Keratinocyte (primary cell): ENCODE results near the gene JAG2. TPM values are rescaled to one million over a fixed set of nuclear protein-coding genes. Genes with fewer than 3 reads are reported as not detected.

Source experiments
- DNase-seq: peaks from one replicate; pipeline ENCODE4 v3.0.0-alpha.2; 2011; ENCODE audit warnings: low read depth, missing footprints, low spot score
- FAIRE-seq: peaks from 2 replicates; lab custom pipeline; 2011; peaks lifted over from hg19 to GRCh38; lab: Jason Lieb, UNC
- H2AFZ ChIP-seq: 2 replicates; pipeline ENCODE4 v1.6.0; 2012; ENCODE audit warnings: low read length, control low read depth, inconsistent platforms; ENCODE audit not compliant: control insufficient read depth
- H3K27ac ChIP-seq: 2 replicates; pipeline ENCODE4 v1.5.1; 2011; ENCODE audit warnings: low read length; ENCODE audit not compliant: control insufficient read depth, insufficient read depth
- H3K27me3 ChIP-seq: 3 replicates; pipeline ENCODE4 v1.6.0; 2011; ENCODE audit warnings: low read length; ENCODE audit not compliant: control insufficient read depth, insufficient read depth; ENCODE audit errors: extremely low read depth
- H3K36me3 ChIP-seq, 2 experiments: 2 replicates in 1 of 2; 3 replicates in 1 of 2; pipeline ENCODE4 v1.5.1; 2011; ENCODE audit warnings: low read length in 2 of 2, mild to moderate bottlenecking in 1 of 2; ENCODE audit not compliant: control insufficient read depth in 2 of 2, insufficient read depth in 2 of 2; ENCODE audit errors: extremely low read depth in 1 of 2
- H3K4me1 ChIP-seq: 3 replicates; pipeline ENCODE4 v1.5.1; 2011; ENCODE audit warnings: low read length; ENCODE audit not compliant: control insufficient read depth, insufficient read depth; ENCODE audit errors: extremely low read depth
- H3K4me2 ChIP-seq: 3 replicates; pipeline ENCODE4 v1.6.0; 2011; ENCODE audit warnings: low read depth, low read length; ENCODE audit not compliant: control insufficient read depth, insufficient read depth; ENCODE audit errors: extremely low read depth
- H3K4me3 ChIP-seq, 3 experiments: fragments of 200-600 bp in 1 of 3; sonication (generic) in 1 of 3; 2 replicates in 2 of 3; 3 replicates in 1 of 3; pipeline ENCODE4 v1.5.1; 2011 to 2016; ENCODE audit warnings: low read length in 3 of 3, mild to moderate bottlenecking in 3 of 3, control low read depth in 2 of 3, inconsistent platforms in 1 of 3, low read depth in 1 of 3, mixed read lengths in 1 of 3, mixed run types in 1 of 3, moderate library complexity in 1 of 3; ENCODE audit not compliant: control insufficient read depth in 2 of 3, insufficient read depth in 2 of 3; ENCODE audit errors: extremely low read depth in 1 of 3
- H3K79me2 ChIP-seq: 2 replicates; pipeline ENCODE4 v1.6.0; 2012; ENCODE audit warnings: low read length; ENCODE audit not compliant: control insufficient read depth, insufficient read depth
- H3K9ac ChIP-seq: 3 replicates; pipeline ENCODE4 v1.6.0; 2011; ENCODE audit warnings: low read length; ENCODE audit not compliant: control insufficient read depth, insufficient read depth; ENCODE audit errors: extremely low read depth
- H3K9me1 ChIP-seq: 3 replicates; pipeline ENCODE4 v1.6.0; 2011; ENCODE audit warnings: low read length; ENCODE audit not compliant: control insufficient read depth, insufficient read depth; ENCODE audit errors: extremely low read depth
- H3K9me3 ChIP-seq: 2 replicates; pipeline ENCODE4 v1.5.1; 2012; ENCODE audit warnings: low read depth, low read length; ENCODE audit not compliant: control insufficient read depth
- H4K20me1 ChIP-seq: 3 replicates; pipeline ENCODE4 v1.6.0; 2011; ENCODE audit warnings: low read length; ENCODE audit not compliant: control insufficient read depth, insufficient read depth; ENCODE audit errors: extremely low read depth
- EZH2 ChIP-seq: IDR thresholded peaks from one replicate; pipeline ENCODE4 v1.6.1; 2012; ENCODE audit warnings: inconsistent platforms, mild to moderate bottlenecking, low read length, moderate library complexity
- dilution Hi-C: fragments of 300-500 bp; cut with MboI; formaldehyde crosslinking; loops from one replicate; pipeline ENCODE4 v1.7.0; 2020; ENCODE audit warnings: low sequenced_read_pairs; ENCODE audit not compliant: extremely low pct_ligation_motif_present
- polyA plus RNA-seq, 5 experiments: library from polyadenylated mRNA; depleted of rRNA in 3 of 5; stranded (reverse) in 3 of 5; stranded (forward) in 1 of 5; unstranded in 1 of 5; fragments of >200 nt; gene quantifications; 1 replicate in 1 of 5; 2 replicates in 3 of 5; 3 replicates in 1 of 5; pipeline versions ENCODE4 v1.2.1 to v1.2.3, GENCODE V29; 2011 to 2012; ENCODE audit warnings: missing spikeins in 2 of 5, low read depth in 1 of 5, low replicate concordance in 1 of 5
- TF ChIP-seq, protein P1 (sequence below), 3 experiments: IDR thresholded peaks in 1 of 3; conservative IDR thresholded peaks in 1 of 3; optimal IDR thresholded peaks in 1 of 3; 2 replicates in 2 of 3; 3 replicates in 1 of 3; pipeline versions ENCODE3 to v1.5.1; 2011; ENCODE audit warnings: low read length in 3 of 3, mild to moderate bottlenecking in 3 of 3, moderate library complexity in 2 of 3, control low read depth in 1 of 3, inconsistent platforms in 1 of 3; ENCODE audit not compliant: insufficient read depth in 2 of 3; ENCODE audit errors: extremely low read depth in 1 of 3

JAG2 gene
- polyA plus RNA-seq, 1 donor (not counting 4 experiments of a cell fraction or from before 2014, with no cell fraction given), result 28.3 TPM

DNA sequence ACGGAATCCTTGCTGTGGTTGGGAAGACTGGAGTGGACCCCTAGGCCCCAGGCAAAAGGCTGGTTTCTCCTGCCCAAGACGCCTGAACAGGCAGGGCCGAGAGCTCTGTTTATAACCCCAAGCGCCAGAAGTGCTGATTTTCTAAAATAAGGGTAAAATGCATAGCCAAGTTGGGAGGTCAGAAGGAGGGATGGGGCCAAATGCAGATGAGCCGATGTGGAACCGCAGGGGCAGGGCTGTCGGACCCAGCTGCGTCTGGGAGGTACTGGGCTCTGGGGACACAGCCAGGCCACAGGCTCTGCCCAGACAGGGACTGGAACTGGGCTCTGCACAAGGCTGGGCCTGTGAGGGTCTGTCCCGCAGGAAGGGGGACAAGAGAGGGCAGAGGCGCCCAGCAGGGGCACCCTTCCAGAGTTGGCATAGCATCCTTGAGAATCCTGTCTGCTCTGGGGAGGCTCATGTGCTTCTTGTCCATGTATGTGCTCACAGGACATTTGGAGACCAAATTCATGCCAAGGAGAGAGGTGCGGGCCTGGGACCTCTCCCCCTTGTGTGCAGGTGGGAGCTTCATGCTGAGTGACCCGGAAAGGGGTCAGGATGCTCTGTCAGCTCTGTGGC, 49.1 kb downstream of the JAG2 start:
- DNase-seq (no peak), FAIRE-seq (no peak)
- Histone ChIP-seq H3K9ac (no peak overlapping the region), H3K79me2 (no peaks in the 10 kb centered on the region), H3K9me1 (no peaks in the 10 kb centered on the region), H4K20me1 (peaks cover 2% of the 10 kb centered on the region), H3K27me3 (peaks cover 11% of the 10 kb centered on the region), H3K9me3 (peaks cover 9% of the 10 kb centered on the region), H3K36me3 (no peaks in the 10 kb centered on the region), H2AFZ (no peak overlapping the region), H3K4me2 (peak overlapping the region; percentile 69), H3K4me3 (peak overlapping the region in 1 of 3 experiments; percentile 24), H3K27ac (no peak overlapping the region), H3K4me1 (peaks cover 27% of the 10 kb centered on the region)
- TF ChIP-seq, protein P1, sequence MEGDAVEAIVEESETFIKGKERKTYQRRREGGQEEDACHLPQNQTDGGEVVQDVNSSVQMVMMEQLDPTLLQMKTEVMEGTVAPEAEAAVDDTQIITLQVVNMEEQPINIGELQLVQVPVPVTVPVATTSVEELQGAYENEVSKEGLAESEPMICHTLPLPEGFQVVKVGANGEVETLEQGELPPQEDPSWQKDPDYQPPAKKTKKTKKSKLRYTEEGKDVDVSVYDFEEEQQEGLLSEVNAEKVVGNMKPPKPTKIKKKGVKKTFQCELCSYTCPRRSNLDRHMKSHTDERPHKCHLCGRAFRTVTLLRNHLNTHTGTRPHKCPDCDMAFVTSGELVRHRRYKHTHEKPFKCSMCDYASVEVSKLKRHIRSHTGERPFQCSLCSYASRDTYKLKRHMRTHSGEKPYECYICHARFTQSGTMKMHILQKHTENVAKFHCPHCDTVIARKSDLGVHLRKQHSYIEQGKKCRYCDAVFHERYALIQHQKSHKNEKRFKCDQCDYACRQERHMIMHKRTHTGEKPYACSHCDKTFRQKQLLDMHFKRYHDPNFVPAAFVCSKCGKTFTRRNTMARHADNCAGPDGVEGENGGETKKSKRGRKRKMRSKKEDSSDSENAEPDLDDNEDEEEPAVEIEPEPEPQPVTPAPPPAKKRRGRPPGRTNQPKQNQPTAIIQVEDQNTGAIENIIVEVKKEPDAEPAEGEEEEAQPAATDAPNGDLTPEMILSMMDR (optimal IDR thresholded peaks at IDR 0.05 in 1 of 3, IDR thresholded peaks at IDR 0.05 in 1 of 3, conservative IDR thresholded peaks at IDR 0.05 in 1 of 3; ENCODE audit: extremely low read depth in 1 of 3, insufficient read depth in 2 of 3, low read length in 3 of 3), result peak in 2 of 3 experiments; percentile 1 to 6
- TF ChIP-seq EZH2, result no peak
- dilution Hi-C loops, result no loop called here

DNA sequence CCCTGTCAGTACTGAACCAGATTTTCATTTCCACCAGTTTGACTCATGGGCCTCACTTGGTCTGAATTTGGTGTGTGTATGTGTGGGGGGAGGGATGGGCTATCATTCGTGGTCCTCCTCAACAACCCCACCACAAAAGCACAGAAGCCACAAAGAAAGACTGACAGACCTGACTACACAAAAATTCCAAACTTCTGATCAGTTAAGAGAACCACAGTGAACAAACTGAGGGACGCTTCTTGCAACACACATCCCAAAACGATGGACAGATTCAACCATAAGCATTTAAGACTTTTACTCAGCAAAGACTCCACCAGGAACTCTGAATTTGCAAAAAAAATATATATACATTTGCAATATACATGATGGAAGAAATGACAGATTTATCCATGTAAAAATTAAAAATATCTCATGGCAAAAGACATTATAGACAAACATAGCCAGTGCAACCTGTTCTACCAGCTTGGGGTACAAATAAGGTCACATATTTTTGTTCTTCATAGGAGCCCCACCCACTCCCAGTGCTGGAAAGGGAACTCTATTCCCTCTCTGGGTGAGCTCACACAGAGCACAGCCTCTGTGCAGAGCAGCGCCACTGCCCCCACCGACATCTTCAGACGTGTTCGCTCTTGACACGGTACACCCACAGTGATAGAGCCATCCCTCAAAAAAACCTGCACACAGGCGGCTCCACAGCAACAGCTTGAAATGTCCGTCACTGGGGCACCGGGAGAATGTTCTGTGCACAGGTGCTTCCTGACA, 49.7 kb downstream of the JAG2 start:
- Histone ChIP-seq H3K36me3 (no peaks in the 10 kb centered on the region), H3K4me1 (peaks cover 27% of the 10 kb centered on the region), H4K20me1 (peaks cover 2% of the 10 kb centered on the region), H2AFZ (no peak overlapping the region), H3K4me2 (peak overlapping the region; percentile 69), H3K79me2 (no peaks in the 10 kb centered on the region), H3K9ac (no peak overlapping the region), H3K27me3 (peaks cover 5% of the 10 kb centered on the region), H3K9me1 (no peaks in the 10 kb centered on the region), H3K4me3 (peak overlapping the region in 1 of 3 experiments; percentile 24), H3K27ac (no peak overlapping the region), H3K9me3 (peaks cover 9% of the 10 kb centered on the region)
- FAIRE-seq (peak; percentile 80), DNase-seq (peak; percentile 26)
- dilution Hi-C loops, result no loop called here
- TF ChIP-seq, protein P1 (optimal IDR thresholded peaks at IDR 0.05 in 1 of 3, IDR thresholded peaks at IDR 0.05 in 1 of 3, conservative IDR thresholded peaks at IDR 0.05 in 1 of 3; ENCODE audit: extremely low read depth in 1 of 3, insufficient read depth in 2 of 3, low read length in 3 of 3), result peak in 1 of 3 experiments; percentile 34
- no peak for TF ChIP-seq EZH2
